Neural cell (in vitro differentiated cells): Measurements from ENCODE around the gene NPPA. TPM values are rescaled to one million over a fixed set of nuclear protein-coding genes. Genes with fewer than 3 reads are reported as not detected.

Experiments
- H2AFZ ChIP-seq: fragments of 200-600, 300-800 bp; sonication (generic), shearing (Covaris generic); 2 replicates; pipeline ENCODE4 v1.6.0; 2014; ENCODE audit warnings: low read depth, mild to moderate bottlenecking, antibody characterized with exemption, low read length, moderate library complexity
- H3F3A ChIP-seq: fragments of 200-600 bp; shearing (Covaris generic); 2 replicates; pipeline ENCODE4 v1.6.1; 2016; ENCODE audit warnings: mild to moderate bottlenecking, moderate library complexity, mixed read lengths, antibody characterized with exemption, low read length; ENCODE audit not compliant: insufficient read depth, poor library complexity, severe bottlenecking
- H3K27ac ChIP-seq: fragments of 200-600, 300-800 bp; sonication (generic), shearing (Covaris generic); 2 replicates; pipeline ENCODE4 v1.5.1; 2014; ENCODE audit warnings: mild to moderate bottlenecking, low read length, moderate library complexity
- H3K27me3 ChIP-seq: fragments of 300-800, 200-600 bp; sonication (generic), shearing (Covaris generic); 2 replicates; pipeline ENCODE4 v1.6.0; 2014; ENCODE audit warnings: mild to moderate bottlenecking, low read depth, low read length, moderate library complexity; ENCODE audit not compliant: insufficient read depth
- H3K36me3 ChIP-seq: fragments of 300-800, 200-600 bp; sonication (generic), shearing (Covaris generic); 2 replicates; pipeline ENCODE4 v1.5.1; 2014; ENCODE audit warnings: mild to moderate bottlenecking, antibody characterized with exemption, low read length, moderate library complexity; ENCODE audit not compliant: insufficient read depth
- H3K4me2 ChIP-seq: fragments of 300-800, 200-600 bp; sonication (generic), shearing (Covaris generic); 2 replicates; pipeline ENCODE4 v1.6.0; 2014; ENCODE audit warnings: mild to moderate bottlenecking, low read length
- H3K4me3 ChIP-seq: fragments of 300-800, 200-600 bp; sonication (generic), shearing (Covaris generic); 2 replicates; pipeline ENCODE4 v1.5.1; 2014; ENCODE audit warnings: mild to moderate bottlenecking, low read length, moderate library complexity
- H3K79me2 ChIP-seq: fragments of 200-600 bp; shearing (Covaris generic); replicated peaks from 2 replicates; pipeline ENCODE4 v1.6.0; 2014; ENCODE audit warnings: mild to moderate bottlenecking, low read length, moderate library complexity; ENCODE audit not compliant: insufficient read depth
- H3K9ac ChIP-seq: fragments of 300-800, 200-600 bp; sonication (generic), shearing (Covaris generic); 2 replicates; pipeline ENCODE4 v1.6.1; 2016; ENCODE audit warnings: mild to moderate bottlenecking, low read length, mixed read lengths
- H3K9me2 ChIP-seq: fragments of 200-600 bp; shearing (Covaris generic); 2 replicates; pipeline ENCODE4 v1.6.1; 2016; ENCODE audit warnings: mild to moderate bottlenecking, low read length, mixed read lengths; ENCODE audit not compliant: insufficient read depth
- H3K9me3 ChIP-seq: fragments of 200-600, 300-800 bp; sonication (generic), shearing (Covaris generic); 2 replicates; pipeline ENCODE4 v1.6.1; 2016; ENCODE audit warnings: mild to moderate bottlenecking, mixed run types, low read length, moderate library complexity, mixed read lengths
- H4K20me1 ChIP-seq: fragments of 200-600 bp; shearing (Covaris generic); 2 replicates; pipeline ENCODE4 v1.6.1; 2016; ENCODE audit warnings: mild to moderate bottlenecking, mixed run types; ENCODE audit not compliant: insufficient read depth
- EP300 ChIP-seq: fragments of 450-650 bp; conservative IDR thresholded peaks from 2 replicates; pipeline ENCODE4 v1.6.1; 2014; ENCODE audit warnings: antibody characterized with exemption, mild to moderate bottlenecking, moderate library complexity; ENCODE audit not compliant: poor library complexity, severe bottlenecking
- EZH2 ChIP-seq: fragments of 200-600, 300-800 bp; shearing (Covaris generic), sonication (generic); IDR thresholded peaks from 2 replicates; pipeline ENCODE4 v1.6.1; 2014; ENCODE audit warnings: antibody characterized with exemption, low read length, borderline replicate concordance, mild to moderate bottlenecking; ENCODE audit not compliant: insufficient read depth, poor library complexity, severe bottlenecking
- MXI1 ChIP-seq: fragments of 450-650 bp; conservative IDR thresholded peaks from 2 replicates; pipeline ENCODE4 v1.6.1; 2014; ENCODE audit warnings: antibody characterized with exemption, mild to moderate bottlenecking; ENCODE audit not compliant: poor library complexity, severe bottlenecking
- POLR2AphosphoS5 ChIP-seq: IDR thresholded peaks from 2 replicates; pipeline ENCODE4 v1.6.1; 2012
- RAD21 ChIP-seq: fragments of 450-650 bp; conservative IDR thresholded peaks from 2 replicates; pipeline ENCODE4 v1.6.1; 2014; ENCODE audit warnings: antibody characterized with exemption, mild to moderate bottlenecking, moderate library complexity
- SMC3 ChIP-seq: fragments of 450-650 bp; conservative IDR thresholded peaks from 2 replicates; pipeline ENCODE4 v1.6.1; 2014; ENCODE audit warnings: antibody characterized with exemption, mild to moderate bottlenecking, moderate library complexity; ENCODE audit not compliant: poor library complexity
- TAF1 ChIP-seq: IDR thresholded peaks from 2 replicates; pipeline ENCODE4 v1.6.1; 2012; ENCODE audit warnings: low read depth
- polyA plus RNA-seq: library from polyadenylated mRNA; depleted of rRNA; stranded (reverse); fragments of >200 nt; gene quantifications from 2 replicates; pipeline ENCODE4 v1.2.3, GENCODE V29; 2014
- TF ChIP-seq, protein P1 (sequence below): IDR thresholded peaks from 2 replicates; pipeline ENCODE4 v1.6.1; 2012; ENCODE audit warnings: borderline replicate concordance
- TF ChIP-seq, protein P2 (sequence below): fragments of 450-650 bp; IDR thresholded peaks from 2 replicates; pipeline ENCODE4 v1.5.1; 2014; ENCODE audit warnings: antibody characterized with exemption, mild to moderate bottlenecking, moderate library complexity; ENCODE audit not compliant: poor library complexity, severe bottlenecking

Gene NPPA
- polyA plus RNA-seq, 1 donor from 2014 or later, result not detected

DNA sequence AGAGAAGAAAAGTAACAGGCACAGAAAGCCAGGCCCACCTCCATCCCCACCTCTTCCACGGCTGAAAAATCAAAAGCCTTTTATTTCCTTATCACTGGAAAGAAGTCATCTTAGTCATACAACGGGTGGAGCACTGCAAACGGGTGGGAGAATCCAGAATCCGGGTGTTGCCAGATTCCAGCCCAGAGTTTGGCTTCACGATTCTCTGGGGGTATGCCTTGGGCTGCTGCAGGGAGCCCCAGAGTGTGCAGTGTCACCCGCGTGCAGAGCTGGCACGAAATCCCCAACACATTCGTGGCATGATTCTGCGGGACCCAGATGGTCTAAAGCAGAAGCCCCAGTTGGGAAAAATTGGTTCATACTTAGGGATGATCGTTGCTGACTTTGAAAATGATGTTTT, 2.6 kb upstream of the NPPA start:
- Histone ChIP-seq H3F3A (no peaks in the 10 kb centered on the region), H3K79me2 (no peaks in the 10 kb centered on the region), H3K4me2 (no peak overlapping the region), H3K27me3 (no peaks in the 10 kb centered on the region), H3K27ac (no peak overlapping the region), H3K4me3 (no peak overlapping the region), H2AFZ (no peak overlapping the region), H3K9me3 (no peaks in the 10 kb centered on the region), H3K9ac (no peak overlapping the region), H3K9me2 (no peaks in the 10 kb centered on the region), H3K36me3 (no peaks in the 10 kb centered on the region), H4K20me1 (no peaks in the 10 kb centered on the region)
- no peak for TF ChIP-seq TAF1
- no peak for TF ChIP-seq EP300
- TF ChIP-seq, protein P1, sequence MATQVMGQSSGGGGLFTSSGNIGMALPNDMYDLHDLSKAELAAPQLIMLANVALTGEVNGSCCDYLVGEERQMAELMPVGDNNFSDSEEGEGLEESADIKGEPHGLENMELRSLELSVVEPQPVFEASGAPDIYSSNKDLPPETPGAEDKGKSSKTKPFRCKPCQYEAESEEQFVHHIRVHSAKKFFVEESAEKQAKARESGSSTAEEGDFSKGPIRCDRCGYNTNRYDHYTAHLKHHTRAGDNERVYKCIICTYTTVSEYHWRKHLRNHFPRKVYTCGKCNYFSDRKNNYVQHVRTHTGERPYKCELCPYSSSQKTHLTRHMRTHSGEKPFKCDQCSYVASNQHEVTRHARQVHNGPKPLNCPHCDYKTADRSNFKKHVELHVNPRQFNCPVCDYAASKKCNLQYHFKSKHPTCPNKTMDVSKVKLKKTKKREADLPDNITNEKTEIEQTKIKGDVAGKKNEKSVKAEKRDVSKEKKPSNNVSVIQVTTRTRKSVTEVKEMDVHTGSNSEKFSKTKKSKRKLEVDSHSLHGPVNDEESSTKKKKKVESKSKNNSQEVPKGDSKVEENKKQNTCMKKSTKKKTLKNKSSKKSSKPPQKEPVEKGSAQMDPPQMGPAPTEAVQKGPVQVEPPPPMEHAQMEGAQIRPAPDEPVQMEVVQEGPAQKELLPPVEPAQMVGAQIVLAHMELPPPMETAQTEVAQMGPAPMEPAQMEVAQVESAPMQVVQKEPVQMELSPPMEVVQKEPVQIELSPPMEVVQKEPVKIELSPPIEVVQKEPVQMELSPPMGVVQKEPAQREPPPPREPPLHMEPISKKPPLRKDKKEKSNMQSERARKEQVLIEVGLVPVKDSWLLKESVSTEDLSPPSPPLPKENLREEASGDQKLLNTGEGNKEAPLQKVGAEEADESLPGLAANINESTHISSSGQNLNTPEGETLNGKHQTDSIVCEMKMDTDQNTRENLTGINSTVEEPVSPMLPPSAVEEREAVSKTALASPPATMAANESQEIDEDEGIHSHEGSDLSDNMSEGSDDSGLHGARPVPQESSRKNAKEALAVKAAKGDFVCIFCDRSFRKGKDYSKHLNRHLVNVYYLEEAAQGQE, result no peak
- no peak for TF ChIP-seq MXI1
- no peak for TF ChIP-seq SMC3
- no peak for TF ChIP-seq RAD21
- TF ChIP-seq, protein P2, sequence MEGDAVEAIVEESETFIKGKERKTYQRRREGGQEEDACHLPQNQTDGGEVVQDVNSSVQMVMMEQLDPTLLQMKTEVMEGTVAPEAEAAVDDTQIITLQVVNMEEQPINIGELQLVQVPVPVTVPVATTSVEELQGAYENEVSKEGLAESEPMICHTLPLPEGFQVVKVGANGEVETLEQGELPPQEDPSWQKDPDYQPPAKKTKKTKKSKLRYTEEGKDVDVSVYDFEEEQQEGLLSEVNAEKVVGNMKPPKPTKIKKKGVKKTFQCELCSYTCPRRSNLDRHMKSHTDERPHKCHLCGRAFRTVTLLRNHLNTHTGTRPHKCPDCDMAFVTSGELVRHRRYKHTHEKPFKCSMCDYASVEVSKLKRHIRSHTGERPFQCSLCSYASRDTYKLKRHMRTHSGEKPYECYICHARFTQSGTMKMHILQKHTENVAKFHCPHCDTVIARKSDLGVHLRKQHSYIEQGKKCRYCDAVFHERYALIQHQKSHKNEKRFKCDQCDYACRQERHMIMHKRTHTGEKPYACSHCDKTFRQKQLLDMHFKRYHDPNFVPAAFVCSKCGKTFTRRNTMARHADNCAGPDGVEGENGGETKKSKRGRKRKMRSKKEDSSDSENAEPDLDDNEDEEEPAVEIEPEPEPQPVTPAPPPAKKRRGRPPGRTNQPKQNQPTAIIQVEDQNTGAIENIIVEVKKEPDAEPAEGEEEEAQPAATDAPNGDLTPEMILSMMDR, result no peak
- TF ChIP-seq POLR2AphosphoS5, result no peak
- TF ChIP-seq EZH2, result no peak

DNA sequence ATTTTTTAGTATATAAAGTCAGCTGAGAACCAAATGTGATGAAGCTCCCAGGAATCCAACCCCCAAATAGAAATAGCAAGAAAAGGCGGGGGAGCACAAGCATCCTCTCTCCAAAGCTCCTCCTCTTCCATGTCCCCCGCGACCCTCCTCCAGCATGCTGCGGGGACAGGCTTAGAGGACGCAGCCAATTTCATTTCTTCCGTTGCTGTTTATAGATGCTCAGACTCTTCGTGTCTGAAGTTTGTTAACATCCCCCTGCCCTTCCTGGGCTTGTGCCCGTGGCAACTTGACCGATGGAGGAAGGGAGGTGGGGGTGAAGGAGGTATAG, 754 bp upstream of the NPPA start:
- Histone ChIP-seq H3K36me3 (no peaks in the 10 kb centered on the region), H3K79me2 (no peaks in the 10 kb centered on the region), H4K20me1 (no peaks in the 10 kb centered on the region), H3K9ac (no peak overlapping the region), H3K9me3 (no peaks in the 10 kb centered on the region), H3K4me3 (no peak overlapping the region), H2AFZ (no peak overlapping the region), H3K9me2 (no peaks in the 10 kb centered on the region), H3K27ac (no peak overlapping the region), H3F3A (no peaks in the 10 kb centered on the region), H3K4me2 (no peak overlapping the region), H3K27me3 (no peaks in the 10 kb centered on the region)
- TF ChIP-seq RAD21 (no peak), MXI1 (no peak)
- TF ChIP-seq, protein P2, result no peak
- TF ChIP-seq, protein P1, result no peak
